HG03457 (cell line): Measurements from ENCODE around the gene CPM.
"Not testable (repeated sequence)": the region's sequence is repeated elsewhere in the genome, so short reads cannot be mapped to it uniquely, and the experiment has no call there.

Experiments
- ATAC-seq: cut with Tn5 transposase; IDR thresholded peaks from one replicate; pipeline ENCODE4 v1.9.1; 2021; ENCODE audit warnings: moderate number of reproducible peaks; ENCODE audit not compliant: unreplicated experiment

The CPM gene

DNA sequence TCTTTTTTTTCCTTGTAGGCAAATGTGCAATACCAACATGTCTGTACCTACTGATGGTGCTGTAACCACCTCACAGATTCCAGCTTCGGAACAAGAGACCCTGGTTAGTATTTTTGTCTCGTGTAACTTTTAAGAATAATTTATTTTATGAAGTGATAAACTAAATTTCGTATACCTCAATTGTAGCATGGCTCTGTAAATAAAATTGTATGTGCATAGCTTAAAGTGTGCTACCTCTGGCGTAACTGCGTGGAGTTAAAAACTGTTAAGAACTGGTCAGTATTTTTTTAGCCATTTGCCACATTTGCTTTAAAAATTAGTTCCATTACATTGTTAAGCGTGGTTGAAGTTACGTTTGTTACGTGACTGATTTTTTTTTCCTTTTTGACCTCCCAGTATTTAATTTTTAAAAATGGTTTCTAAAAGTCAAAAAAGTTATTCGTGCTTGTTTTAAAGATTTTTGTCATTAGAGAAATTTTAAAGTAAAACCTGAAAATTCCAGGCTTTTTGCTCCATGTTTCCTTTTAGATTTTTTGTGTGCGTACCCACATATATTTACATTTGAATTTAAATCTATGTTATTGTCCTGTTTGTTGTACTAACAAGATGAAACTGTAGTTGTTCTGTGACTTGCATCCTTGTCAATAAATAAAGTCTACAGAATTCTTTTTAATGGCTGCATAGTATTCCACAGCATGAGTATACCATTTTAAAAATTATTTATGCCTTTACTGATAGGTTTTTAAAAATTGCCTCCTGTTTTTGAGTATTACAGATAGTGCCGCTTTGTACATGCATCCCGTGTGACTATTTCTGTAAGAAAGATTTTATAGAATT, 123.6 kb downstream of the CPM start:
- ATAC-seq: no peak

DNA sequence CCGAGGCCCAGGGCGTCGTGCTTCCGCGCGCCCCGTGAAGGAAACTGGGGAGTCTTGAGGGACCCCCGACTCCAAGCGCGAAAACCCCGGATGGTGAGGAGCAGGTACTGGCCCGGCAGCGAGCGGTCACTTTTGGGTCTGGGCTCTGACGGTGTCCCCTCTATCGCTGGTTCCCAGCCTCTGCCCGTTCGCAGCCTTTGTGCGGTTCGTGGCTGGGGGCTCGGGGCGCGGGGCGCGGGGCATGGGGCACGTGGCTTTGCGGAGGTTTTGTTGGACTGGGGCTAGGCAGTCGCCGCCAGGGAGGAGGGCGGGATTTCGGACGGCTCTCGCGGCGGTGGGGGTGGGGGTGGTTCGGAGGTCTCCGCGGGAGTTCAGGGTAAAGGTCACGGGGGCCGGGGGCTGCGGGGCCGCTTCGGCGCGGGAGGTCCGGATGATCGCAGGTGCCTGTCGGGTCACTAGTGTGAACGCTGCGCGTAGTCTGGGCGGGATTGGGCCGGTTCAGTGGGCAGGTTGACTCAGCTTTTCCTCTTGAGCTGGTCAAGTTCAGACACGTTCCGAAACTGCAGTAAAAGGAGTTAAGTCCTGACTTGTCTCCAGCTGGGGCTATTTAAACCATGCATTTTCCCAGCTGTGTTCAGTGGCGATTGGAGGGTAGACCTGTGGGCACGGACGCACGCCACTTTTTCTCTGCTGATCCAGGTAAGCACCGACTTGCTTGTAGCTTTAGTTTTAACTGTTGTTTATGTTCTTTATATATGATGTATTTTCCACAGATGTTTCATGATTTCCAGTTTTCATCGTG, 124.4 kb downstream of the CPM start:
- ATAC-seq: peak; percentile 56

DNA sequence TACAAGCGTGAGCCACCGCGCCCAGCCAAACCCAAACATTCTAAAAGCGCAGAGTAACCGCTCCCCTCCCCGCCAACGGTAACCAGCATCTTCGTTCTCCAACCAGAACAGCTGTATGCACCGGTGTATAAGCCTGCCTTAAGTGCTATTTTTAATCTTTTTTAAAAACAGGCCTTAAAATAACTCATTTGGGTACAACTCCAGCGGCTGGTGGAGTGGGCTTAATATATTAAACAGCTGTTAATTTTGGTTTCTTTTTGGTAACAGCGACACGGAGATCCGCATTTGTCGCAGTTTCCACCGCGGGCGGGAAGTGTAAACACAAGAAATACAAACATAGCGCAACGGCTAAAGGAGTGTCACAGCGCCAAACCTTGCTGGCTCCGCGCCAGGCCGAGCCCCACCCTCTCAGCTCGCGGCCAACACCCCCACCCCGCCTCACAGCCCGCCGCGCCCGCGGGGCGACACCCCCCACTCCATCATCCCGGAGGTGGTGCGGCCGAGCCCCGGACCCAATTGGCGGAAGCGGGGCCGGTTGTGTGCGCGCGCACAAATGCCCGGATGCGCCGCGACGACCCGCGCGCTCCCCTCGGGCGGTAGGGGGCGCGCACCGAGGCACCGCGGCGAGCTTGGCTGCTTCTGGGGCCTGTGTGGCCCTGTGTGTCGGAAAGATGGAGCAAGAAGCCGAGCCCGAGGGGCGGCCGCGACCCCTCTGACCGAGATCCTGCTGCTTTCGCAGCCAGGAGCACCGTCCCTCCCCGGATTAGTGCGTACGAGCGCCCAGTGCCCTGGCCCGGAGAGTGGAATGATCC, 125.2 kb downstream of the CPM start, which contains the start of gene MDM2:
TSS of gene MDM2 (plus strand) at position 602 of the 812 bp plus-strand sequence. CDS start 301 bp downstream, outside the sequence.
- peak; percentile 59 for ATAC-seq

DNA sequence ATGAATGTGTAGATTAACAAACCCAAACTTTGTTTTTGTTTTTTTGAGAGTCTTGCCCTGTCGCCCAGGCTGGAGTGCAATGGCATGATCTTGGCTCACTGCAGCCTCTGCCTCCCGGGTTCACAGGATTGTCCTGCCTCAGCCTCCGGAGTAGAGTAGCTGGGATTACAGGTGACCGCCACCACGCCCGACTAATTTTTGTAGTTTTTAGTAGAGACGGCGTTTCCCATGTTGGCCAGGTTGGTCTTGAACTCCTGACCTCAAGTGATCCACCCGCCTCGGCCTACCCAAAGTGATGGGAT, 125.7 kb downstream of the CPM start:
- ATAC-seq: not testable (repeated sequence)

DNA sequence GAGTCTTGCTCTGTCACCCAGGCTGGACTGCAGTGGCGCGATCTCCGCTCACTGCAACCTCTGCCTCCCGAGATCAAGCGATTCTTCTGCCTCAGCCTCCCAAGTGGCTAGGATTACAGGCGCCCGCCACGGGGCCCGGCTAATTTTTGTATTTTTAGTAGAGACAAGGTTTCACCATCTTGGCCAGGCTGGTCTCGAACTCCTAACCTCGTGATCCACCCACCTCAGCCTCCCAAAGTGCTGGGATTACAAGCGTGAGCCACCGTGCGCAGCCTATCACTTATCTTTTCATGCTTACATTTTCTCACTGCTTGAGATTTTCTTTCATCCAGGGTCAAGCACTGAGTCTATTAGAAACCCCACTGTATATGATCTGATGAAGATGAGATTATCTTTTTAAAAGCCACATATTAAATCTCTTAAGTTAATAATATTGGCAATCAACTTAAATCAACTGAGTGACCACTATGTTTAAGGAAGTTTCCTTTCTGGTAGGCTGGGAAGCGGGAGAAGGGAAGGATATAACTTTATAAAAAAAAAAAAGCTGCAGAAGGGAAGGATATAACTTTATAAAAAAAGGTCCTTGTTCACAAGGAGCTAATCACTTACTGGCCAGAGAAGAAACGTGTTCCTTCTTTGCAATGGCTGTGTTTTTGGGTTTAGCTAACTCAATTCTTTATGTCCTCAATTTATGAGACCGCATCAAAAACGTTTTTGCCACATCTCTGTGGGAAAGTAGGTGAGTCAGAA, 126.3 kb downstream of the CPM start:
- no peak for ATAC-seq

DNA sequence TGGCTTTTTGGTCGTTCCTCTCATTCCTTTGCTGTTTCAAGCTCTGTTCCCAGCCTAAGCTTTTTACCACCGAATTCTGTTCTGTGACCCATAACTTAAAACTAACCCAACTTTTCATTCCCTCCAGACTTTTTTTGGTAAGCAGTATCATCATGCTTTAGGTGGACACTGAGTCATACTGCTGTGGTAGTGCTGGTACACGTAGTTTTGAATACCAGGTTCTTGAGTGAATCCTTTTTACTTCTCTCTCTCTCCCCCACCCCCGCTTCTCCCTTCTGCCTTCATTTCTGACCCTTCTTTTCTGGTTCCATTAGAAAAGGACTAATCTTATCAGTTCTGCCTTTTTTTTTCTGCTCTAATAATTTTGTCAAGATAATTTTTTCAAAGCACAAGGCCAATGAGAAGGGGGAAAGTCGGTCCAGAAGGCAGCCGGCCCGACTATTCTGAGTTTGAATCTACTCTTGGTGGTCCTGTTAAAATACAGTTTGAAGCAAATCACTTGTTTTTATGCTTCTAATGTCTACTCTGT, 127.3 kb downstream of the CPM start:
- no peak for ATAC-seq

DNA sequence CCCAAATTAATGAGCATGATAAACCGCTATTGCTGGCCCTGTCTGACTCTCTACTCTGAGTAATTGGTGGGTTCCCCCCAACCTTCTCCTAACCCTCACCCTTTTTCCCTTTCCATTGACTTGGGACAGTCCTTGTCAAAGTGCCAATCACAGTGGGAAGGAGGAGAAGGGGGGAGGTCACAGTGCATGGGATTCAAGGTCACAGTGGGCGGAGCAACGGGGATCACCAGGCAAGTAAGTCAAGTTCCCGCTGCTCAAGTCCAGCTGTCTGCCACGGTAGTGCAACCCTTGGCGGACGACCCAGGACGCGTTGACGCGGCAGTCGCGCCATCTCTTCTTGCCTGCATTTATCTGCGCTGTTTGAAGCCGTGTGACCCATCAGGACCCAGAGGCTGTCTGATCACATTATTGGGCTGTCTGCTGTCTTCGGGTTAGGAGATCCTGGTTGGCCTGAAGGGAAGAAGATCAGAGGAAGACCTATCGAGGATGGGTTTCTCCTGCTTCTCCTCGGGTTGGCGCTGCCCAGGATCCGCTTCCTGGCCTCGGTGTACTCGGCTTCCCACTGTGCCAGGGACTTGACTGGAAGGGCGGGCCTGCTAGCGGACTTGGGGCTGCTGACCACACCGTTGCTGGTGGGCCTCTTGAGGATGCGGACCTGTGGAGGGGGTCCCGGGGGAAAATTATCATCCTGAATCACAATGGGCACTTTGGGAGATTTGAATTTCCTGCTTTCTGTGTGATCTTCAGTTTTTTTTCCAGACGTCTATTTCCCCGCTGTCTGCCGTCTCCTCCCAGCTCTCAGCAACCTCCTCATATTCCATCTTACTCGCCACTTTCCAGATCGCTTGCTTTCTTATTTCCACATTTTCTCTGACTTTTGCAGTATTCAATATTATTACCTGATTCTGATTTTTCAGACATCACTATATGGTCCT, 128.0 kb downstream of the CPM start:
- ATAC-seq: no peak

DNA sequence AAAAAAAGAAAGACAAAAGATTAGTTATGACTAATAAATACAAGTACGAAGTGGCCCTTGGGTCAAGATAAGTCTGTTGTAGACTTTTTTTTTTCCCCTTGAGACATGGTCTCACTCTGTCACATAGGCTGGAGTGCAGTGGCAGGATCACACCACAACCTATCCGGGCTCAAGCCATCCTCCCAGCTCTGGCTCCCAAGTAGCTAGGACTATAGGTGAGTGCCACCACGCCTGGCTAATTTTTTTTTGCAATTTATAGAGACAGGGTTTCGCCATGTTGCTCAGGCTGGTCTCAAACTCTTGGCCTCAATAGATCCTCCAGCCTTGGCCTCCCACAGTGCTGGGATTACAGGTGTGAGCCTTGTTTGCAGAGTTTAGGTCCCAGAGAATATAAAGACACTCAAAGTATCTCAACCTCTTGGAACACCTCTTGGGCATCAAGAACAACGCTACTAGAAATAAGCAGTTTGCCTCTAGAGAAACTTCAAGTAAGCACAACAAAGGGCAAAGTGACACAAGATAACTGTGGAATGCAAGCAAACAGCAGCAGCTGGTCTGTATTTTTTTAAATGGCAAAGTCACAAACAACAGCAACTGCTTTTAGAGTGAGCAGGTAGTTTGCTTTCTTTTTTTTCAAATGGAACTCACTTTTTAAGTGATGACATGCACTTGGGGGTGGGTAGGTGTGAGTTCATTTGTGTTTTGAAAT, 128.9 kb downstream of the CPM start:
- no peak for ATAC-seq

DNA sequence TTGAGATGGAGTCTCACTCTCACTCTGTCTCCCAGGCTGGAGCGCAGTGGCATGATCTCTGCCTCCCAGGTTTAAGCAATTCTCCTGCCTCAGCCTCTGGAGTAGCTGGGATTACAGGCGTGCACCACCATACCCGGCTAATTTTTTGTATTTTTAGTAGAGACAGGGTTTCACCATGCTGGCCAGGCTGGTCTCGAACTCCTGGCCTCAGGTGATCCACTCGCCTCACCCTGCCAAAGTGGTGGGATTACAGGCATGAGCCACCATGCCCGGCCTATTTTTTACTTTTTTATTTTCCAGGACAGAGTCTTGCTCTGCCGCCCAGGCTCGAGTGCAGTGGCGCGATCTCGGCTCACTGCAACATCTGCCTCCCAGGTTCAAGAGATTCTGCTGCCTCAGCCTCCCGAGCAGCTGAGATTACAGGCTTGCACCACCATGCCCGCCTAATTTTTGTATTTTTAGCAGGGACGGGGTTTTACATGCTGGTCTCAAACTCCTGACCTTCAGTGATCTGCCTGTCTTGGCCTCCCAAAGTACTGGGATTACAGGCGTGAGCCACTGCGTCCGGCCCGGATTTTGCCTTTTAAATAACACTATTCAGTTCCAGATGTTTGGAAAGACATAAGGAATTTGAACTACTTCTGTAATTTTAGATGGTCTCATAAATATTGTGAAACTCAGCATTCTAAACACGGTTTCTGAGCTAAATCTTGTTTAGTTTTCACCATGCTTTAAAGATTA, 129.9 kb downstream of the CPM start:
- not testable (repeated sequence) for ATAC-seq

DNA sequence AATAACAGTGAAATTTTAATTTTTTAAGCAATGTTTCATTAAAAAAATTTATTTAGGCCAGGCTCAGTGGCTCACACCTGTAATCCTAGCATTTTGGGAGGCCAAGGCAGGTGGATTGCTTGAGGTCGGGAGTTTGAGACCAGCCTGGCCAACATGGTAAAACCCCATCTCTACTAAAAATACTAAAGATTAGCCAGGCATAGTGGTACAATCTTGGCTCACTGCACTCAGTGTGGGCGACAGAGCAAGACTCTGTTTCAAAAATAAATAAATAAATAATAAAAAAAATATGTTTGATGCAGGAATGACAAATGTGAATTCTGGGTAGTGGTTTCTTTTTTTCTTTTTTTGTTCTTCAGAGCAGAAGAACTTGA, 130.6 kb downstream of the CPM start:
- ATAC-seq: not testable (repeated sequence)
